HS-5 (cell line): ENCODE data around the gene MICAL3.

Experiments used
- DNase-seq: peaks from one replicate; pipeline ENCODE4 v3.0.0-alpha.2; 2012; ENCODE audit warnings: low read depth

Gene MICAL3

DNA sequence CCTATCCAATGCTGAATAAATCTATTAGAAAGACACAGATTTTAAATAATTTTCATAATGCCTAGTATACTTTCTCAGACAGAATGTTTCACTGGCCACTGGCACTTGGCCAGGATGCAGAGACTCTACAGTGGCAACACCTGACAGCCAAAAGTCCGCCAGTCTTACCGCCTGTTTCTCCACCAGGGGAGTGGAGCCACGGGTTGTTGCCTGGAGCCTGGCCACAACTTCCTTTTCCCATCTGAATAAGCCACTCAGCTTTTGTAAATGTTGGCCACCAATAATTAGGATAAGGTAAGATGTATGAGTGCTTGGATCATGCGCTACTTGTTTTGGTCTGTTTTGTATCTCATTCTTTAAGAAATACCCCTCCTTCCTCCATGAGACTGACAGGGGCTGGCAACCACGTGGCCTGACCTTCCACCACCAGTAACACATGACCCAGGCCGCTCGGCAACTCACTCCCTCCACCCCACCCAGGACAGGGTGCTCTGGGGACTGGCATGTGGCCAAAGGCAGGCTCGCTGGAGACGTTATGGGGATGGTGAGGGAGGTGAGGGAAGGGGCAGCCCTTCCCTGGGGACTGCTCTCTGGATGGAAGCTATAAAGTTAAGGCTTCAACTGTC lies 157.1 kb downstream of the MICAL3 start:
- no peak for DNase-seq

DNA sequence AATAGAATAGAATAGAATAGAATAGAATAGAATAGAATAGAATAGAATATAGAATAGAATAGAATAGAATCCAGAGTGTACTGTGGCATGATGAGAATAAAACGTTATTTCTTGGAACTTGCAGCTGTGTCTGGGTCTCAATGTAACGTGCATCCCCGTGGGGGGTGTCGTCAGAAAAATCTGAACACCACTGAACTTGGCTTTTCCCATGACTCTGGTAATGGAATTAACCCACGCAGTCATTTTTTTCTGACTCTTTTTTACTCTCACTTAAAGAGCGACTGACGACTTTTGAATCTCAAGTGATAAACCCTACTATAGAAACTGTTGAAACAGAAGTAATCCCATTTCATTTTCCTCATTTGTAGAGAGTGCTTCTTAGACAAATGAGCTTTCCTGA lies 157.7 kb downstream of the MICAL3 start:
- no peak for DNase-seq

DNA sequence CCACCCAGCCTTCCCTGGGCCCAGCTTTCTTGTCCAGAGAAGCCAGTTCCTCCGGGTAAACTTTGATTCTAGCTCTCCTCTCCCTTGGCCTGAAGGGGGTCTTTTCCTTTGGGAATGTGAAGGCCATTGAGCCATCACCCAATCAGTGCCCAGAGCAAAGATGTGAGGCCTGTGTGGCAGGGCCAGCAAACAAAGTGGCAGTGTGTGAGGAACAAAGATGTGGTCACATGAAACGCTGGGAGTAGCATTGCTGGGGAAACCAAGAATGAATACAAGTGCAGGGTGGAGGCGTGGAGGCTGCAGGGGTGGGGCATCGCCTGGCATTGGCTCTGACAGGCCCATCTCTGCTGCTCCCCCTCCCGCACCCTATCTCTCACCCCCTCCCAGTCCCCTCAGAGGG lies 158.2 kb downstream of the MICAL3 start:
- no peak for DNase-seq

DNA sequence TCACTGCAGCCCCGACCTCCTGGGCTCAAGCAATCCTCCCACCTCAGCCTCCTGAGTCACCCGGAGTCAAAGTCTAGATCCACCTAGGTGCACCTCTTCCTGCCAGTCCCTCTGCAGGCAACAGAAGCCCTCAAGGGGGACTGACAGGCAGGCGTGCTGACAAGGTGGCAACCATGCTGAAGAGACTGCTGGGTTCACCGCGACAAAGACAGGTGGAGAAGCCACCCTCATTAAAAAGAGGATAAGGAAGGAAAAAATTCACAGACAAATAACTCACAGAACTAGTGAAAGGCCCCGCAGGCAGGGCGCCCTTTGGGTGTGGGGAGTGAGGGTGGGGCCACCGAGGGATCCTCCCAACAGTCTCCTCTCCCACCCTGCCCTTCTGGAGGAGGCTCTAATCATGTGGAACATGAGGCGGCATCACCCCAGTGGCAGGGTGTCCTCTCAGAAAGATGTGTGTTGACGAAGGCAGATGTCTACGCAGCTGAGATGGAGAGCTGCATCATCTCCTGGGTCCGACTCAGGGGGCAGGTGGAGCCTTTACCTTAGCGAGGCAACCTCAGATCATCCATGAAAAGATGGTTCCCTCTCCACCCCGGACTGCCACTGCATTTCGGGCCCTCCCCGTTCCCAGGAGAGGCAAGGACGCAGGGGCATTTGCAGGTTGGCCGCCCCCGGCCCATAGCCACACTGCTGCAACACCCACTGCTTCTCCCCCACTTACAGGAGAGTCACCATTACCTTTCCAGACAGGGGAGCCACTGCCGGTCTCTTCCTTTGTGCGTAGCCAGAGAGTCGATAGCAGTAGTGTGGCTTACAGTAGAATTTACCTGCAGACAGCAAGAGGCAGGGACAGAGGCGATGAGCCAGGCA lies 158.9 kb downstream of the MICAL3 start:
- DNase-seq, result no peak

DNA sequence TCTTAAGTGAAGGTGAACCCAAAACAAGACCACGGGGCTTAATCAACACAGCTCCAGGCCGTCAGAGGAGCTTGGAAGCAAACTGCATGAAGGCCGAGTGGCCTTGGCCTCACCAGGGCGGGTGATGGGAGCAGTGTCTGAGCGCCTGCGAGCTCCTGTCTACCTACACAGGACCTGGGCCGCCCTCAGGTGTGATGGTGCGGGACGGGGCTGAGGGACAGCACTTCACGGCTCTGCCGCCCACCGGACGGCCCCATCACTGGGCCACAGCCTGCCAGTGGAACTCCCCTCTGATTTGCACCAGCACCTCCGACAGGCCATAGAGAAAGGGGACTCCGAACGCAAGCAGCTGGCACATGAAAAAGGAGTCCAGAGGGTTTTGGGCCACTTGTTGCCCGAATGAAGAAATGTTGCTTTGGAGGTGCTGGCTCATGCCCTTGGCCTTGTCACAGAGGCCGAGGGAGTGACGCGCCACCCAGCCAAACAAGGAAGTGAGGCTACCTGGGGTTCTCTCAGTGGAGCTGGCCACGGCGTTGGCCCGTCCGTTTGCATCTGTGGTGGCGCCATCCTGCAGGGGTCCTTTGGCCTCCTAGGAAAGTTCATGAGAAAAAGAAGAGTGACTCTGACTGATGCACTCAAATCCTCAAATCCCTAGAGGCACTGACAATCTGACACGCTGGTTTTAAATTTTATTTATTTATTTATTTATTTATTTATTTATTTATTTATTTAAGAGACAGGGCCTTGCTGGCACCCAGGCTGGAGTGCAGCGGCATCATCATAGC lies 159.8 kb downstream of the MICAL3 start:
- DNase-seq, result no peak

DNA sequence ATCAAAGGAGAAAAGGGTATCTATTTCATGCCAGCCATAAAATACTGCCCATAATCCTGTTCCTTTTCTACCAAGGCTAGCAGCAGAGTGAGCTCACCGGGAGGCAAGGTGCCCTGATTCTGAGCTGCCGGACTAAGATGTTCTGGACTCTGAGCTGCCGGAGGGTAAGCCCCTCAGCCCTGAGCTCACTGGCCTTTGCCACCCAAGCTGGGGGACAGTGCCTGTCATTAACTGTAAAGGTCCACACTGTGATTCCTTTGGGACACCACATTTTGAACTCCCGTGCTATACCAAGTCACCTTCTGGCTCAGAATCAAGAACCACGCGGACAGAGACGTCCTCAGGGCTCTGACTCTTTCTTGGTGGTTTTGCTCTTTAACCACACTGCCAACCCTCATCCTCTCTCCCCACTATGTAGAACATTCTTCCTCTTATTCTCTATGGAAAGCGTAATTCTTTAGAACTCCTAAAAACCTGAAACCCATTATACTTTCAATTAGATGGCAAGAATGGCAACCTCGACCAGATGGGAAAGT lies 161.6 kb downstream of the MICAL3 start:
- no peak for DNase-seq

DNA sequence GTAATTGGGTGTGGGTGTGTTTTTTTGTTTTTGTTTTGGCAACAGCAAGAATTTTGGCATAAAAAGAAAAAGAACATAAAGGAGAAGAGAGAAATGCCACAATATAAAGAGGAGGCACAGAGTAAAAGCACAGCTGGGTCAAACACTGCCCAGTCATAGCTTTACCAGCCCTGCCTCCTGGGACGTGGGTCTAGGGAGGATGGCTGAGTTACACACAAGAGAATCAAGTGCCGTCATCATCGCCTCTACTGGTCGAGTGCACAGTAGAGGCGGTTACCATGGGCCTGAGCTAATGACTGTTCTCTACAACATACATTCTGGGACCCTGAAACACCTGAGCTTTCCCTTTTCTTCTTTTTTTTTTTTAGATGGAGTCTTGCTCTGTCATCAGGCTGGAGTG lies 162.5 kb downstream of the MICAL3 start:
- no peak for DNase-seq

DNA sequence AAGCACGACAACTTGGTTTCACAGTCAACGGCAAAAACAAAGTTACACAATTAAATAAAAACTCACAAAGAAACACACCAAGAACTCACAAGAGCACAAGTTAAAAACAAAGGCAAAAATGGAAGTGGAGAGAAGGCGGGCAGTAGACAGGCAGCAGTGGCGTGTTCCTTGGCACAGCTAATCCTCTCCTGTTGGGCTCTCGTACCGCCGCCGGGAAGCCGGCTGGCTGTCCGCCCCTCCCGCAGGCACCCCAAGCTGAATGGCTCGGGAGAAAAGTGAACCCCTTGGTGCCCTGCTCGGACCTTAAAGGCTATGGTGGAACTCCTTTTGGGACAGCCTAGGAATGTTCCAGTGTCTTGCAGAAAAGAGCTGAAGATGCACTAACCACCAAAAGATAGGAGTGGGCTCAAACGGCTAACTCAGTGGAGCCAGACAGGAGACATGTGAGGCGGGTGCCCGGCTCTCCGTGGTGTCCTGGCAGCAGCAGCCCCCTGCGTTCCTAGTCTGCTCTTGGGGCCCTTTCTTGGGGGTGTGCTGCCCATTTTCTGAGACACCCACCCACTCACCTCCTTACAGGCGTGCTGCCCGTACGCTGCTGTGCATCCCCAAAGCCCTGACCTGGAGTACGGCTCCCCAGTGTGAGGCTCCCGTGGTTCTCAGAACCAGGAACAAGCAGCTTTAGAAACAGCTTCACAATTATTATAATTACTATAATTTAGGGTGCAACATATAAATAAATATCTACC lies 164.0 kb downstream of the MICAL3 start:
- no peak for DNase-seq

DNA sequence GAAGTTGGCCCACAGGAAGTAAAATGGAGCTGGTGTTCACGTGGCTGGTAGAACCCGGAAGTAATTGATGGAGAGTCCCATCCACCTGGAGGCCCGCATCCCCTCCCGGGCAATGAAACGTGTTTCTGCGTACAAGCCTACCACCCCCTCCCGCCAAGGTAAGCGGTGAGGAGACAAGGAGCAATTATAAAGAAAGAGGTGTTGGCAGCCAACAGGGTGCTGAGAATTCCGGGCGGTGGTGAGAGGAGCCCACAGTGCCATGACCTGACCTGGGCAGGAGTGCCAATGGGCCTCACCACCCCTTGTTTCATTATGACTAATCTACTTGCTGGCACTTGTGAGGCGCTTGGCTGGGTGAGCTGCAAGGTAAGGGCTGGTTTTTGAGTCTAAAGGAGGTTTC lies 166.3 kb downstream of the MICAL3 start:
- DNase-seq, result no peak

DNA sequence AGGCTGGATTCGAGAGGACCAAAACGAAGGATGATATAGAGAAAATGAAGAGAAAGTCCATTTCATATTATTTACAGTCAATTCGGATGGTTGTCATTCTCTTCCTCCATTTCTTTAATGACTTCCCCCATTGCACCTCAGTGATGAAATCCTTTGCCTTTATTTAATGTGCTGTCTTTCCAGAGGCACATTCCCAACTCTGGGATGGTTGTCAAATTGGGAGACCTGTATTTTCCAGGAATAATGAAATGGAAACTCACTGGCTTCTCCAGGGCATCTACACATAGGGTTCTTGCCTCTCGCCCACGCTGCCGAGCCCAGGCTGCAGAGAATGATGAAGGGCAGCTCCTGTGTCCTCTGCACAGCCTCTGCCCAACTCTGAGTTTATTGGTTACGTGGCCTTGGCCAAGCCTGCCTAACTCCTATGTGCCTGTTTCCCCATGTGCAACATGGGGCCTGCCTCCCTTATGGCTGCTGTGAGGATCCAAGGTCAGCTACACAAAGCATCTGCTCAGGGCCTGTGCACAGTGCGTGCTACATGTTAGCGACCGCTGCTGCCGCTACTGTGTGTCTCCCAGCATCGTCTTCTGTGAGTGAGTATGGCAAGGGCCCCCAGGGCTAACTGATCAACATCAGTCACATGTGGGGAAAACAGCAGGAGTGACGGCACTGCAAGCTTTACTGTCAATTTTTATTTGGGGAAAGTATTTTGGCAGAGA lies 168.6 kb downstream of the MICAL3 start:
- no peak for DNase-seq

DNA sequence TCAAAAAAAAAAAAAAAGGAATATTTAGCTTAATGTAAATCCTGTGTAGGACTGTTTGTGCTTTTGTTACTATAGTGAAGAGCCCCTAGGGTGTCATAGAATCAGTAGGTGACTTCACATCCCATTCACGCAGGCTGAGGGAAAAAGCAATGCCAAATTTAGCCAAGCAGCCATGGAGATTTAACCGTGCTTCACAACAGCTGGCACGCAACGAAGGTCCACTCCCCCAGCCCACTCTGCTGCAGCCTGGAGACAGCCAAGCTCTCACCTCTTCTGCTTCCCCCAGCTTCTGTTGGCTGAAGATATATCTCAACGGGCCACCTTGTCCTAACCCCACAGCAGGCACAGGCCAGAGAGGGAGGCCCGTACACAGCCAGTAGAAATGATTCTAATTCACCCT lies 171.3 kb downstream of the MICAL3 start:
- no peak for DNase-seq

DNA sequence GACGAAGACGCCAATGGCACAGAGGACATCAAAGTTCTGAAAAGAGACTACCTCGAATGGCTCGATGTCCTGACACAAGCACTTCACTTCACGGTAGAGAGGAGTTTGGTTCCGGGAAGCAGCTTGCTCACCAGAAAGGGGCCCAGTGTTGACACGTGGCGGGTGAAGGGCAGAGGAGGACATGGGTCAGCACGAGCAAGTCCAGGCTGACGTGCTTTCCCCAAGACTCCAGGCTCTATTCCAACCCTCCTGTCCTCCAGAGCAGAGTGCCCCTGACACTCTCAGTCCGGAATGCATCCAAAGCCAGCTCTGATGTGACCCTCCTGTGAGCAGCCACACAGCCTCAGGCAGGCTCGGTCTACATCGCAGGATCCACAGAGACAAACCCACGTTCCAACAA lies 172.6 kb downstream of the MICAL3 start:
- DNase-seq, result no peak

DNA sequence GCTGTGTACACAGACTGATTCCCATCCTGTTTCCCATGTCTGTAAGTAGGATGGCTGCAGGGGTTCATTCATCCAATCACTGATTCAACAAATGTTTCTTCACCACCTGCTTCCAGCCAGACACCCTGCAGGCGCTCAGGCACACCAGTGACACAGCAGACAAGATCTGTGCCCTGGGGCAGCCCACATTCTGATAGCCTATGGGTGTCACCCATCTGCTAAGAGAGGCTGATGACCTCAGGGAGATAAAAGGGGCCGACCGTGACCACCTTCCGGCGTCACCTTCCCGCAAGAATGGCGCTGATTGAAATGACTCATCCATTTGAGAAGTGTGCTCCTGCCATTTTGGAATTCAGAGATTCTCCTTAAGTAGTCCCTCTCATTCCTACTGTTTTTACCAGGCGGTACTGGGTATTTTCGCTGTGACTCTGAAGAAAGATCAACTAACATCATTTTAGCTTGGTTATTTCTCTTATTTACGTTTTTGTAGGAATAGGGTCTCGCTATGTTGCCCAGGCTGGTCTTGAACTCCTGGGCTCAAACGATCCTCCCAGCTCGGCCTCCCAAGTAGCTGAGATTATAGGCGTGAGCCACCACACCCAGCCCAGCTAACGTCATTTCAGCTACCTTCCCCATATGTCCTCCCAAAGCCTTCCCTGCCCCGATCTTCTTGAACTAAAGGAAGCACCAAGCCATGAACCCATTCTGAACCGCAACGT lies 176.8 kb downstream of the MICAL3 start:
- DNase-seq, result no peak

DNA sequence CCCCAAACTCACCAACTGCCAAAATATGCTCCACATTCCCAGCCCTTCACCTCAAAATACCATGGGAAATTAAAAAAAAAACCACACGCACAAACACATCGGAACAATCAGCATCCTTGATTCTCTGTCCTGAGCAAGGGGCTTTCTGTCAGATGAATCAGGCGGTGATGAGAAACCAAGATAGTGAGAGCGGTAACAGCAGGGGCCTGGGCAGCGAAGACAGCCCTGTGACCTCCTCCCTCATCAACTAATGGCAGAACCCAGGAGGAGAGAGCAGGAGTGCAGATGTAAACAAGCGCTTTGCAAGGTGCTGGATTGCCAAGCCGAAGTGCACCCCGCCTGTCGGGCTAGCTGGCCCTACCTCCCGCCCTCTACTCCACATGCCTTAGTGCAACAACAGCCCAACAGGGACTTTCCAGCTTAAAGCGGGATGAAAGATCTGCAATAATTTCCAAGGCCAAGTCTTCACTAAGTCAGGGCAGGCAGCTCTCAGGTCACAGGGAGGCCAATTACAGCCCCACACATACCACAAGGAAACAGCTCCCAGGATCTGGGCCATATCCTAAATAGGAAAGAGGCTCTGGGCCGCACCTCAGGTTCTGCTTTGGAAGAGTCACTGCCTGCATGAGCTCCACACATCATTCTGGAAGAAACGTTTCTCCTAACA lies 177.9 kb downstream of the MICAL3 start:
- DNase-seq, result no peak

DNA sequence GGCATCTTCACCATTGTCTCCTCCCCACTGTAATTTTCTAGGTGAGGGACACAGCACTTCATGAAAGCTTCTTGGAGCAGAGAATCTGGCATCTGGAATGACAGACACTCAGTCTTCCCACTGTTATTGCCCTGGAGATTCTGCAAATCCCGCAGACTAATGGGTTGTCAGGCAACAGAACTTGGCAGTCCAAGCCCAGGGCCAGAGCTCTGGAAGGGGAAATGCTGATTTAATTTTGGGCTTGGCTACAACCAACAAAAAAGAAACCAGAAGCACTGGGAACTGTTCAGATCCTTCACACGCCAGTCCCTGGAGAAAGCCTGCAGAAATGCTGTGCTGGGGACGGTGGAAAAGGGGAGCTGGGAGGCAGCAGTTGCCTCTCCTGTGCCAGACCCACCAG lies 178.6 kb downstream of the MICAL3 start:
- DNase-seq, result no peak

DNA sequence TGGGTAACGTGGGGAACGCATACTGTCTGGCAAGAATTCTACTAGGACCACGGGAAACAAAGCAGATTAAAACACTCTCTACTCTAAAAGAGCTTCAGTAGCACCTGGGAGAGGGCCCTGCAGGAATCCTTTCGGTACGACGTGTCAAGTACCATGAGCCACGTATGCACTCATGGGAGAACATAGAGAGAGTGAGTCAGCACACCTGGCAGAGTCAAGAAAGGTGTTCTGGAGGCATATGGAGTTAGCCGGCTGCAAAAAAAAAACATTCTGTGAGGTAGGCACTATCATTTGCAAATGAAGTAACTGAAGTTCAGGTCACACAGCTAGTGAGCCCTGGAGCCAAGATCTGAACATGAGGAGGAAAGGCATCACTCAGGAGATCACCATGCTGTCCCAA lies 179.0 kb downstream of the MICAL3 start:
- DNase-seq, result no peak

DNA sequence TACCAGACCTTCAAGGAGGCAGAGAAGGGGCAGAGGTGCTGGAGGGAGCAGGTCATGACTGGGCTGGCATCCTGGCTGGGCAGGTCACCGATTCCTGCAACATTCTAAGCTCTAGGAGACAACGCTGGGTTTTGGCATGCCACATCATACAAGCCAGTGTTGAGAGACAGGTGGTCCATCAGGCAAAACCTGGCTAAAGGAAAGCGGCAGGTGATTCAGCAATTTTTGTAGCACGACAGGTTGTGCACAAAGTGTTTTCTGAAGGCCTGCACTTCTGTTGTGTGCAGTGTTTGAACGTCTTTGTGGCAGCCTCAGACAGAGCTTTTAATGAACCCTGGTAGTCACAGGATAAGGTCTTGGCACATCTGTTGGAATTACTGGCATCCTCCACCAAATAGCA lies 180.2 kb downstream of the MICAL3 start:
- DNase-seq, result no peak

DNA sequence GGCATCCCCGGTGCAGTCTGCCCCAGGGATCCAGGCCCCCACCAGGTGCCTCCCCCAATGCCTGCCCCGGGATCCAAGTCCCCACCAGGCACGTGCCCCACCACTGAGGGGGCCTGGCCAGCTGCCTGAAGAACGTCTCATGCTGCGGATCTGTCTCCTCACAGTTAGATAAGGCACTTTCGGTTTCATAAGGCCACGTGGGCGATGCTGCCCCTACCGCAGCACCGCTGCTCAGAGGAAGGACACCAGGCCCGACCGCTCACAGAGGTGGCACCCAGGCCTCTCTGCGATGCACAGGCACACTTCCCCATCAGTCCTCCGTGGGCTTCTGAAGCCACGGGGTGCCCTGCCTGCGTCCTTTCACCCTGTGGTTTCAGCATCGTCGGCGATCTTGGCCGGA lies 182.0 kb downstream of the MICAL3 start:
- DNase-seq, result no peak

DNA sequence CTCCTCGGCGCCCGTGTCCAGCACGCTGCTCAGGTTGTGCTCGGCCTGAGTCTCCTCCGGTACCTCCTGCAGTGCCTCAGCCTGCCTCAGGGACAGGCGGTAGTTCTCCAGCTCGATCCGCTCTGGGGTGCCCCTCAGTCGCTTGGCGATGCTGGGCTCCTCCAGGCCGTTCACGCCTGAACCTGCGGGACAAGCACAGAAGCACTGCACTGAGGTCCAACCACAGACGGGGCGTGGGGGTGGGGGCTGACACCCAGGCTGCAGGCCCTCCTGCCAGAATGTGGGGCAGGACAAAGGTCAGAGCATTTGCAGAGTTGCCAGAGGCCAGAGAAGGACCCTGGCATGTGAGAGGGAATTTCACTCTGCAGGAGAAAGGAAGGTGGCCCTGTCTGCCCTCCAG lies 182.5 kb downstream of the MICAL3 start:
- no peak for DNase-seq
